Natural killer cell (primary cell): ENCODE measurements around the gene SGF29. TPM values are rescaled to one million over a fixed set of nuclear protein-coding genes. Genes with fewer than 3 reads are reported as not detected.

ENCODE experiments used
- ATAC-seq, 3 donors: fragments of 150-1000 bp in 2 of 3; fragments of 200-7000 bp in 1 of 3; cut with Tn5 transposase; 1 replicate in 1 of 3; 2 replicates in 2 of 3; pipeline ENCODE4 v1.10.0; 2021; ENCODE audit warnings: mild to moderate bottlenecking in 2 of 3, moderate library complexity in 2 of 3
- DNase-seq, 2 donors: peaks; one replicate each; pipeline versions ENCODE4 v3.0.0 to v3.0.0-alpha.2; 2013 to 2021; ENCODE audit warnings: mixed read lengths in 1 of 2
- H3K27ac ChIP-seq: one replicate; pipeline ENCODE4 v1.5.1; 2013; ENCODE audit warnings: mild to moderate bottlenecking, low read length
- H3K27me3 ChIP-seq: one replicate; pipeline ENCODE4 v1.6.1; 2013; ENCODE audit warnings: low read length; ENCODE audit not compliant: control insufficient read depth, insufficient read depth
- H3K36me3 ChIP-seq: one replicate; pipeline ENCODE4 v1.6.1; 2013; ENCODE audit warnings: low read length; ENCODE audit not compliant: control insufficient read depth, insufficient read depth
- H3K4me1 ChIP-seq: one replicate; pipeline ENCODE4 v1.6.1; 2013; ENCODE audit warnings: low read length; ENCODE audit not compliant: control insufficient read depth, insufficient read depth
- H3K4me3 ChIP-seq: one replicate; pipeline ENCODE4 v1.5.1; 2013; ENCODE audit warnings: low read length
- H3K9me3 ChIP-seq: one replicate; pipeline ENCODE4 v1.6.1; 2013; ENCODE audit warnings: low read length; ENCODE audit not compliant: control insufficient read depth, insufficient read depth
- H3K27ac Mint-ChIP-seq, 2 donors: one replicate each; pipeline ENCODE4 v1.8.0; 2022; ENCODE audit warnings: mild to moderate bottlenecking in 2 of 2, mixed read lengths in 2 of 2, moderate library complexity in 1 of 2
- H3K27me3 Mint-ChIP-seq, 2 donors: one replicate each; pipeline ENCODE4 v1.8.0; 2022; ENCODE audit warnings: low read depth in 2 of 2, mixed read lengths in 2 of 2
- H3K36me3 Mint-ChIP-seq: one replicate; pipeline ENCODE4 v1.8.0; 2022; ENCODE audit warnings: mixed read lengths
- H3K4me1 Mint-ChIP-seq, 2 donors: one replicate each; pipeline ENCODE4 v1.8.0; 2022; ENCODE audit warnings: mixed read lengths in 2 of 2
- H3K4me3 Mint-ChIP-seq: one replicate; pipeline ENCODE4 v1.8.0; 2022; ENCODE audit warnings: mild to moderate bottlenecking, moderate library complexity, mixed read lengths
- H3K9me3 Mint-ChIP-seq, 2 donors: one replicate each; pipeline ENCODE4 v1.8.0; 2022; ENCODE audit warnings: mixed read lengths in 2 of 2
- WGBS: methylation state at CpG from one replicate; pipeline ENCODE4 v1.1.7; 2013; ENCODE audit warnings: missing lambda C conversion rate; ENCODE audit not compliant: insufficient coverage; 5-methylcytosine and 5-hydroxymethylcytosine counted together
- intact Hi-C: fragments of 100-400 bp; cut with micrococcal nuclease; formaldehyde crosslinking; loops from one replicate; pipeline ENCODE4 v1.14.2; 2022
- total RNA-seq, 4 donors: library from RNA; stranded (reverse); fragments of 120-200 nt in 1 of 4; gene quantifications; one replicate each; pipeline versions ENCODE4 v1.2.3 to v1.2.4, GENCODE V29; 2013 to 2022
- TF ChIP-seq, protein P1 (sequence below): fragments of 200-600 bp; IDR thresholded peaks from one replicate; pipeline ENCODE4 v1.8.0; 2022; ENCODE audit warnings: antibody characterized with exemption

SGF29 gene
- total RNA-seq, 3 donors from 2014 or later (not counting 1 experiment from before 2014, with no cell fraction given), result 31.6 to 45.1 (median 43.1) TPM

DNA sequence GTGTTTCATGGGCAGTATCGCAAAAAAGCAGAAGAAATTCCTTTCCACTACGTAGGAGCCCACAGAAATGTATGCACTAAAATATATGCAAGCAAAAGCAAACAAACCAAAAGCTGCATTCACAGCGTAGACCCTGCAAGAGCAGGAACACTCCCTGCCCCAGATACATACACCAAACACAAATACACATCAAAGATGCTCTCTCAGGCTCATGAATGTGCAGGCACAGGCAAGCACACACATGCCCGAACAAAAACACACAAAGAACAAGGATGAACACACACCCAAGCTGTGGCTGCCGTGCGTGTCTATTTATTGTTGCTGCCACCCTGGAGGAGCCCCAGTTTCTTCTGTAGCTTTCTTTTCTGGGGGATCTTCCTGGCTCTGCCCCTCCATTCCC is 16.6 kb upstream of the SGF29 start:
- Mint-ChIP-seq H3K27me3 (no peaks in the 10 kb centered on the region), H3K36me3 (no peaks in the 10 kb centered on the region), H3K9me3 (no peaks in the 10 kb centered on the region), H3K27ac (no peak overlapping the region), H3K4me3 (no peak overlapping the region), H3K4me1 (peaks cover 17% of the 10 kb centered on the region in 2 donors)
- Histone ChIP-seq H3K27ac (no peak overlapping the region), H3K36me3 (no peaks in the 10 kb centered on the region), H3K9me3 (no peaks in the 10 kb centered on the region), H3K4me1 (peaks cover 15% of the 10 kb centered on the region), H3K27me3 (no peaks in the 10 kb centered on the region), H3K4me3 (no peak overlapping the region)
- no peak for ATAC-seq
- 91% methylated on average over 6 of the region's 6 CpGs for WGBS
- TF ChIP-seq, protein P1, sequence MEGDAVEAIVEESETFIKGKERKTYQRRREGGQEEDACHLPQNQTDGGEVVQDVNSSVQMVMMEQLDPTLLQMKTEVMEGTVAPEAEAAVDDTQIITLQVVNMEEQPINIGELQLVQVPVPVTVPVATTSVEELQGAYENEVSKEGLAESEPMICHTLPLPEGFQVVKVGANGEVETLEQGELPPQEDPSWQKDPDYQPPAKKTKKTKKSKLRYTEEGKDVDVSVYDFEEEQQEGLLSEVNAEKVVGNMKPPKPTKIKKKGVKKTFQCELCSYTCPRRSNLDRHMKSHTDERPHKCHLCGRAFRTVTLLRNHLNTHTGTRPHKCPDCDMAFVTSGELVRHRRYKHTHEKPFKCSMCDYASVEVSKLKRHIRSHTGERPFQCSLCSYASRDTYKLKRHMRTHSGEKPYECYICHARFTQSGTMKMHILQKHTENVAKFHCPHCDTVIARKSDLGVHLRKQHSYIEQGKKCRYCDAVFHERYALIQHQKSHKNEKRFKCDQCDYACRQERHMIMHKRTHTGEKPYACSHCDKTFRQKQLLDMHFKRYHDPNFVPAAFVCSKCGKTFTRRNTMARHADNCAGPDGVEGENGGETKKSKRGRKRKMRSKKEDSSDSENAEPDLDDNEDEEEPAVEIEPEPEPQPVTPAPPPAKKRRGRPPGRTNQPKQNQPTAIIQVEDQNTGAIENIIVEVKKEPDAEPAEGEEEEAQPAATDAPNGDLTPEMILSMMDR, result no peak
- intact Hi-C loops, result no loop called here
- DNase-seq, result no peak

DNA sequence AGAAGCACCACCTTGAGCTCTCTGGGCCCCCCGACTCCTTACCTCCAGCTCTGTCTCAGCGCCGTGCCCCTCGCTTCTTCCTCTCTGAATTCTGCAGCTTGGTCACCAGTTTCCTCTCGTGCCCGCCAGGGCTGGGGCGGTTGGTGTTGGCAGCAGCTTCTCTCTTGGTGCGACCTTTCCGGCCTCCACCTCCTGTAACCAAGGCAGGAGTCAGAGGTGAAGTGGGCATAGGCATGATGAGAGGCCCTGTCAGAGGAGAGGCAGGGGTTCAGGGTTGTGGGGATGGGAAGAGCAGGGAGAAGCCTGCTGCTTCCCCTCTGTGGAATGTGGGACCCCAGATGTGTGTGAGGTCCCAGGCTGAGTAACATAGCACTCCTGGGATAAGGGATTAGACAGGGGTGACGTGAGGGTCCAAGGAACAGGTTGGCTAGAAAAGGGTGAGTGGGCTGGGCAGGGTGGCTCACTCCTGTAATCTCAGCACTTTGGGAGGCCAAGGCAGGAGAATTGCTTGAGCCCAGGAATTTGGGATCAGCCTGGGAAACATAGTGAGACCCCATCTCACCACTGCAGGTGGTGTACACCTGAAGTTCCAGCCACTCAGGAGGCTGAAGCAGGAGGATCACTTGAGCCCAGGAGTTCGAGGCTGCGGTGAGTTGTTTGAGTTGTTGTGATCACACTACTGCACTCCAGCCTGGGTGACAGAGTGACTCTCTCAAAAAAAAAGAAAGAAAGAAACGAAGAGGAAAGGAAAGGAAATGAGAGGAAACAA is 15.6 kb upstream of the SGF29 start:
- H3K27me3 Mint-ChIP-seq, result no peaks in the 10 kb centered on the region
- no peak overlapping the region for H3K27ac Mint-ChIP-seq
- TF ChIP-seq, protein P1, result no peak
- H3K9me3 ChIP-seq, result no peaks in the 10 kb centered on the region
- no peak overlapping the region for H3K4me3 Mint-ChIP-seq
- no peaks in the 10 kb centered on the region for H3K27me3 ChIP-seq
- peaks cover 17% of the 10 kb centered on the region in 2 donors for H3K4me1 Mint-ChIP-seq
- no peaks in the 10 kb centered on the region for H3K36me3 ChIP-seq
- H3K27ac ChIP-seq, result no peak overlapping the region
- 91% methylated on average over 13 of the region's 13 CpGs for WGBS
- H3K36me3 Mint-ChIP-seq, result no peaks in the 10 kb centered on the region
- peaks cover 15% of the 10 kb centered on the region for H3K4me1 ChIP-seq
- intact Hi-C loops, result no loop called here
- no peak for DNase-seq
- H3K4me3 ChIP-seq, result no peak overlapping the region
- no peaks in the 10 kb centered on the region for H3K9me3 Mint-ChIP-seq
- no peak for ATAC-seq

DNA sequence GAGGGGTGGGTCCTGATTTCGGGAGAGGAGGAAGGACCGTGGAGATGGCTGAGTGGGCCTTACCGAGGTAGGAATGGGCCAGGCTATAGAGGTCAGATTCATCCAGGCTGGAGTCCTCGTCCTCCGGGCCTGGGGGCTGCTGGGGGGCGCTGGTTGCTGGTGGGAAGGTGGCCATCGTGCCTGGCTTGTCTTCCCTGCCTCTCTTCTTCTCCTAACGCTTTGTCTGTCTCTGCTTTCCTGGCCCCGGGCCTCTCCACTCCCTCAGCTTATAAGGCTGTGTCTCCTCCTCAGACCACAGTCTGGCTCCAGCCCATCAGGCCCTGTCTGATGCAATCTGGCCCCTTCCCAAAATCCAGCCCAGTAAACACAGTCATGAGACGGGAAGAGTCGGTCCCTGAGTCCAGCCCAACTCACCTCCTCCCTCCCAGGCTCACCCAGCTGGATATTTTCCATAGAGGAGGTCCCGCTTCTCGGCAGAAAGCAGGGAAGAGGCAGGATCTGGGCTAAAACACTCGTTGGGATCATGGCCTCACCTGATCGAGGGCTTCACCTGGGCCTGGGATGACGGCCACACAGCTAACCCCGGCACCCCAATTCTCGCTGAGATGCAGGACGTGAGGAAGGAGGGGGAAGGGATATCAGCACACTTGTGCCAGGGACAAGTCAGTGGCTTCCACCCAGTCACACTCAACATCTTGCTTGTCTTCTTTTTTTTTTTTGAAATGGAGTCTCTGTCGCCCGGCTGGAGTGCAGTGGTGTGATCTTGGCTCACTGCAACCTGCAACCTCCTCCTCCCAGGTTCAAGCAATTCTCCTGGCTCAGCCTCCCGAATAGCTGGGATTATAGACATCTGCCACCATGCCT is 14.8 kb upstream of the SGF29 start, which contains the start of gene NUPR1:
TSS of gene NUPR1 (minus strand) at position 242 of the 864 bp plus-strand sequence. CDS start at position 175, 67 bp downstream.
- Histone ChIP-seq H3K4me1 (peaks cover 14% of the 10 kb centered on the region), H3K27ac (no peak within 1 kb of the TSS), H3K27me3 (no peaks in the 10 kb centered on the region), H3K9me3 (no peaks in the 10 kb centered on the region), H3K36me3 (no peaks in the 10 kb centered on the region), H3K4me3 (no peak within 1 kb of the TSS)
- Mint-ChIP-seq H3K27me3 (no peaks in the 10 kb centered on the region), H3K4me1 (peaks cover 17% of the 10 kb centered on the region in 2 donors), H3K36me3 (no peaks in the 10 kb centered on the region), H3K9me3 (no peaks in the 10 kb centered on the region), H3K27ac (no peak within 1 kb of the TSS), H3K4me3 (no peak within 1 kb of the TSS)
- DNase-seq (no peak), ATAC-seq (no peak)
- intact Hi-C loops, result no loop called here
- TF ChIP-seq, protein P1, result no peak
- 78% methylated on average over 20 of the region's 22 CpGs for WGBS
